GM18511 (cell line): Measurements from ENCODE around the gene SEPTIN10.

Experiments used
- ATAC-seq: cut with Tn5 transposase; IDR thresholded peaks from one replicate; pipeline ENCODE4 v1.9.1; 2021; ENCODE audit warnings: mild to moderate bottlenecking, moderate library complexity; ENCODE audit not compliant: unreplicated experiment

SEPTIN10 gene

DNA sequence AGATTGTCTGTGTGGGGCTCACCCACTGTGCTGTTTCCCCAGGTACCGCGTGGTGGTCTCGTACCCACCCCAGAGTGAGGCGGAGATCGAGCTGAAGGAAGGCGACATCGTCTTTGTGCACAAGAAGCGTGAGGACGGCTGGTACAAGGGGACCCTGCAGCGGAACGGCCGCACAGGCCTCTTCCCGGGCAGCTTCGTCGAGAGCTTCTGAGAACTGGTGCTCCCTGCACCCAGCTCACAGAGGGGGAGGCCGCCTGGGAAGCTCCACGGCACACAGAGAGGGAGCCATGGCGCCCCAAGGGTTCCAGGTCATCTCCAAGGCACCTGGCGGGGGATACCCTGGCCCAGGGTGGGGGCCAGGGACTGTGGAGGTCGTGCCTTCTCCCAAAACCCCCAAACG is 112.3 kb downstream of the SEPTIN10 start:
- no peak for ATAC-seq

GRCh38 chr2:109500910-109501309 is 112.9 kb downstream of the SEPTIN10 start:
- no peak for ATAC-seq

DNA sequence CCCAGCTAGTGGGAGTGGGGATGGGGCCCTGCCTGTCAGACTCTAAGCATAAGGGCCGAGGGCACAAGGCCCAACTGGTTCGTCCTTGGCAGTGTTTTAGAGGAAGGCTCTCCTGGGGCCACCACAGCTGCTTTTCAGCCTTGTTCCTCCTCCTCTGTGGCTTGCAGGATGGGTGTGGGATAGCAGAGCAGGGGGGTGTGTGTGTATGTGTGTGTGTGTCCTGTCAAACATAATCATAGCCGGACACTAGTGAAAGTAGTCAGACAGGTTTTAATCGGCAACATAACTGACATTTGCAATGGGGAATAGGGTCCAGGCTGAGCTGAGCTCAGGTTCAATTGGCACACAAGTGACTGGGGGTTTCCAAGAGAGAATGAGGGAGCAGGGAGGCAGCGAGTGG is 114.2 kb downstream of the SEPTIN10 start:
- no peak for ATAC-seq

- ATAC-seq: no peak
These were observed 114.9 kb downstream of the SEPTIN10 start for GRCh38 chr2:109498906-109499305.

DNA sequence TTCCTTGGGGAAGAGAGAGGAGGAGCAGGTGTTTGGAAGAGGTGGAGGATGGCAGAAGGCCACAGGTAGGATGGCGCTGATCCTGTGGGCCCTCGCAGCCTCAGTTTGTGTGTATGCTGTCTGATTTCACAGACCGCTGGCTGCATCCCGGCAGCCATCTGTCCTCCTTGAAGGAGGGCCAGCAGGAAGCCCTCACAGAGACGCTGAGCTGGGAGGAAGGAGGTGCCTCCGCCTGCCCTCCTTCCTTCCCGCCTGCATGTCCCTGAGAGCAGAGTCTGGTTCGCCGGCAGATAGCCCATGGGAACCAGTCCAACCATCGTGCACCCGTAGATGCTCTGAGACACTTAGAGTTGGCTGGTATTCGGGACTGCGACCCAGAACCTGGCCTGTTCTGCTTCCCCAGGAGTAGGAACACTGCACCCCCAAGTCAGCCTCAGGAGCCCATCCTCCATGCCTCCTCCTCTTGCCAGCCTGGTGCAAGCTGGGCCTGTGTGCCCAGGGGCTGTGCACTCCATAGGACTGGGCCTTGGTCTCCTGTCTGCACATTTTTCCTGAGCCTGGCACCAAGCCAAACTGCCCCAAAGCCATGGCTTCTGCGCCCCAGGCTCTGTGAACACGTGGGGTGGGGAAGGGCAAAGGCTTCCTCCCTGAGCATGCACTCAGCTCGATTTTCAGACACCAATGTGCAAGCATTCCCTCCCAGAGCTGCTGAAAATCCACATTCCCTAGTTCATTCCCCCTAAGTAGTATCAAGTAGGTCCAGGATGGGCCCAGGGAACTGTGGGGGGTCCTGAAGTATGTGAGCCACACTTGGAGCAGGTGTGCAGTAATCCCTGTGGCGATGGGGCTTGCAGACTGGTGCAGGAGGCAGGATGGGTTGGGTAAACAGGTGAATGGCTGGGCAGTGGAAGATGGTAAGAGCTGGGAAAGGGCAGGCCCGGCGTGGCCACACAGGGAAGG is 115.6 kb downstream of the SEPTIN10 start:
- ATAC-seq: no peak

DNA sequence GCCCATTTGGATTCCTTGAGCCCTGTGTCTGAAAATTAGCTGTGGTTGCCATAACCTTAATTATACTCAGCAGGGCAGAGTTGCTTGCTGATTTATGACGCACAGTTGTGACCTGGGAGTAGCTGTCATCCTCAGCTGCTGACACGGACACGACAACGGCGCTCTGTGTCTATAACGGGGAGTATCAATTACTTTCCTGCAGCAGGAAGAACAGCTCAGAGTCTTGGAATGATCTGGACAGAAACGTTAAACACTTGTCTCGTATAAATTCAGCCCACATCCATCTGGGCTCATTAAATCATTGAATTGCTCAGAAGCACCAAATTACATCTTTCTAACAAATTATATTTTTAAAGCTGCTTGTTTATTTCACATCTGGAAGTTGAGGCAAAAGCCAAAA is 116.3 kb downstream of the SEPTIN10 start:
- ATAC-seq: no peak

- ATAC-seq: no peak
These were observed 119.4 kb downstream of the SEPTIN10 start for GRCh38 chr2:109494351-109494750.

DNA sequence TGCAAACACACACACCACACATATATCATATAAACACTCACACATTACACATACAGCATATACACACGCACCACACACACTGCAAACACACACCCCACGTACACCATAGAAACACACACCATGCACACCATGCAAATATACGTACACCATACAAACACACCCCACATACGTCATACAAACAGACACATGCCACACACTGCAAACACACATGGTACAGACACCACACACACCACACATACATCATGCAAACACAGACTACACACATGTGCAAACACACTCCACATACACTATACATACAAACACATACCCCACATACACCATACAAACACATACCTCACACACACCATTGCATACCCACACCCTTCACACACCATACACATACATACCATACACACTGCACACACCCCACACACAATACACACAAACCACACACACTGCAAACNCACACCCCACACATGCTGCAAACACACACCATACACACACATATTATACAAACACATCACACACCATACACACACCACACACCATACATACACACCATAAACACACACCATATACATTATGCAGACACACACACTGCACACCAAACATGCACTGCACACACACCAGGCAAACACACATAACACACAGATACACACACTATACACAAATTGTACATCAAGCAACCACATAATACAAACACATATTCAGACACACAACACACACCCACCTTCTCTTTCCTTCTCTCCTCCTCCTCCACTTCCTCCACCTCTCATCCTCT is 120.4 kb downstream of the SEPTIN10 start:
- no peak for ATAC-seq
